ENCODE data around the gene SYNPO2.

The SYNPO2 gene

DNA sequence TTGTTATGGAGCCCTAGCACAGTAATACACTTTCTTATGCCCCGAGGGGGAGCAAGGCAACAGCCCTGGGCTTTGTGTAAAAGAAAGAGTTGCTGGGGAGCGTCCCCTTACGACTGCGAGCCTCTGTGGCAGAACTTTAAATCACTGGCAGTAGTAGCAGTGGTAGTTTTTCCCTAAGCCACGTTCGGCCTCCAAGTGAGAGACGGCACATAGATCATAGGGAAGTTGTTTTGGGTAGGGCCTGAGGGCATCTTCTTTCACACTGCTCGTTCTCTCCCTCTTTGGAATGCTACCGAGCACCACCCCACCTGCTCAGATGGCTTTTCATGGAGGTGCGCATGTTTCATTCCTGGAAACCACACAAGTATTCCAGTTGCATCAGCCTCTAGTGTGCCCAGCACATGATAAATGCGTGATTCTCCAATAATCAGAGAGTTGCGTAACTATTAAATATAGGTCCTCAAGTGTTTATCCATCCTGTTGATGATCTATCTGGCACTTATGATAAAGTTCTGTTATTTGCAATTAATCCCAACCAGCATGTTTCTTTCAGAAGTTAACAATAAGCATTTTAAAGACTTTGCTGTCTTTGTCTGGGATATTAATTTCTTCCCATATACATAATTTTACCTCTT, 7.0 kb upstream of the SYNPO2 start:
- DNase-seq (ENCODE audit: low read depth in 2 of 3, low spot score in 1 of 3), result no peak

DNA sequence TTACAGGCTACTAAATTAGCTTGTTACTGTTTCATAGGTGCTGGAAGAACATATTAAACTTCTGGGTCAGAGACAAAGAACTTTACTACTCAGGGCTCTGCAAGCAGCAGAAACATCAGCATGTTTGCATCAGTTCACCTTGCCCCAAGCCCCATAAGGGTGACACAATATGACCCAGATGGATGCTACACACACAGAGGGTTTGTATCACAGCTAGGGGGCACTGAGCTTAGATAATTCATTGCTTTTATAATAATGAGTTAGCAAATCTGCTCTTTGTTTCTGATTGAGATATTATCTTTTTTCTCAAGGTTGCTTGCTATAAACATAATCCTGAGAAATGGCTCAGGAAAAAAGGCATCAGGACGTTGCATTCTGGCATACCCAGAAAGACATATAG, 4.8 kb upstream of the SYNPO2 start:
- DNase-seq (ENCODE audit: low read depth in 2 of 3, low spot score in 1 of 3), result no peak

- no peak for DNase-seq (ENCODE audit: low read depth in 2 of 3, low spot score in 1 of 3)
These were observed 3.9 kb upstream of the SYNPO2 start for GRCh38 chr4:118884716-118885115.

- no peak for DNase-seq (ENCODE audit: low read depth in 2 of 3, low spot score in 1 of 3)
These were observed 648 bp downstream of the SYNPO2 start for GRCh38 chr4:118889312-118889691.

DNA sequence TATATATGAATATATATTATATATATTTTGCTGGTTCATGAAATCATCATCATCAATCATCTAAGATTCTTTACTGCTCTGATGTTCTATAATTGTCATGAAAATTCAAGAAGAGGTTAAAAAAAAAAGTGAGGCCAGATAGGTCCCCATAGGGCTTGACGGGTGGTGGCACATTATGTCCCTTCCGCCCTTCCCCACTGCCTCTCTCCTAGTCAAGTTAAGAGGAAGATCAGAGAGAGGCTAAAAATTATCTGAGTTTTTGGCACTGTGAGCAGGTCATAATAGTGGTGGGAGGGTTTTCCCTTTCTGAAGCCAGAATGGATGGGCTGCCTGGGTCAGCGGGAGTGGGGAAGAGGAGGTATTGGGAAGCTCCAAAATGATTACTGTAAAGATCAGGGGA, 5.4 kb downstream of the SYNPO2 start:
- DNase-seq (ENCODE audit: low read depth in 2 of 3, low spot score in 1 of 3), result no peak

DNA sequence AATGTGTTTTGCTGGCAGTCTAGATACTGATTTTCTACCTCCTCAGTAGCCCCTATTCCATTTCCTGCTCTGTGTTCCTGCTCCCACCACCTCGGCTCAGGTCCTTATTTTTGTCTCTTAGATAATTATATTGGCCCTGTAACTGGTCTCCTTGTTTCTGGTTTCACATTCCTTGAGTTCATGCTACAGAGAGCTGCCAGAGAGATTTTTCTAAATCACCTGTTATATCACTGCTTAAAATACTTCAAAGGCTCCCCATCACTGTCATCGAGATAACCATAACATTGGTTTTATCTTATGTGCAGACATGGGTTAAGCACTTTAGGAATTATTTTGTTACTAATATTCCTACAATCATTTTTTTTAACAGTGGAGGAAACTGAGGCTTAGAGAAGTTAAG, 9.6 kb downstream of the SYNPO2 start:
- no peak for DNase-seq (ENCODE audit: low read depth in 2 of 3, low spot score in 1 of 3)

DNA sequence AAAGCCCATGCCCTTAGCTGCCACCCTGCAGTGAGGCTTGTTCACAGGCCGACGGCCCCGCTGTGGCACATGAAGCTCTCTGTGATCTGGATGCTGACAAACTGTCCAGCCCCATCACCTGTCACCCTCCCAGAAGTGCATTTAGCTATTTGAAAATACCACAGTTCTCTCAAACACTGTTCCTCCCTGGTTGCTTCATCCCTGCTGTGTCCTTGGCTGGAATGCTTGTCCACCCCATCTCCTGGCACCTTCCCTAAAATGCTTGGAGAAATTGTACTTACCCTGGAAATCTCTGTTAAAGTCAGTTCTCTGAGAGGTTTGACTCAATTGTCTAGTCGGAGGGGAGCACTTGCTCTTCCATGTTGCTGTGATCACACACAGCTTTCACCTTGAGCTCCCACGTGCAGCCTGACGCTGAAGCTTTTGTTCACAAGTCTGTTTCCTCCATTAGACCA, 10.1 kb downstream of the SYNPO2 start:
- DNase-seq (ENCODE audit: low read depth in 2 of 3, low spot score in 1 of 3), result no peak

DNA sequence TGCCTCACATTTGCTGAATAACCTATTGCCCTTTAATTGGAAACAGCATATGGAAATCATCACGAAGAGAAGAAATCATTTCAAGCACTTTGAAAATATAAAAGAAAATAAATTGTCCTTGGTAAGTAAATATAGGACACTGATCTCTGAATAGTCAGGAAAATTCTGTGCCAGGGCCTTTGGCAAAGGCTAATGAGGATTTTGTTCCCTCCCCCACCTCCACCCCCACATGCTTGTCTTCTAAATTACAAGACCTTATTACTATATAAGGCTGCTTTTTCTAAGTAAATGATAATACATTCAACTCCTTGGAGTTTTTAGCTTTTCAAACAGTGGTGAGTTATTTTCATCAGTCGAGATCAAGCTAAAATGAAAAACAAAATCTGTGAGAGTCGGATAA, 15.8 kb downstream of the SYNPO2 start:
- DNase-seq (ENCODE audit: low read depth in 2 of 3, low spot score in 1 of 3), result no peak

DNA sequence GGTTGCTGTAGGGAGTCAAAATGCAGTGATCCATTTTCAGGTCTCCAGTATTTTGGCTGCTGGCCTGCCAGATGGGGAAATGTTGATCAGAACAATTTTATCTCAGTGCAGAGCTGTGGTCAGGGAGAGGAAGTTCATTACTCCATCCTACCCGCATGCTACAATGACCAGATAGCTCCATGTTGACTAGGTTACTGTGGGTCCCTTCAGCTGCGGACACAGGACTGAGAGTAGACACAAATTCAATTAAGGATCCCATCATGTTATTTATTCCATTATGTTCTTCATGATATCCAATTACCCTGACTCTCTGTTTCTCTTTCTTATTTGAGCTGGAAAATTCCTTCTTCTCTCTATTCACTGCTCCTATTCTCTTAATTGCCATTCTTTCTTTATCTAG, 16.3 kb downstream of the SYNPO2 start:
- DNase-seq (ENCODE audit: low read depth in 2 of 3, low spot score in 1 of 3), result no peak

DNA sequence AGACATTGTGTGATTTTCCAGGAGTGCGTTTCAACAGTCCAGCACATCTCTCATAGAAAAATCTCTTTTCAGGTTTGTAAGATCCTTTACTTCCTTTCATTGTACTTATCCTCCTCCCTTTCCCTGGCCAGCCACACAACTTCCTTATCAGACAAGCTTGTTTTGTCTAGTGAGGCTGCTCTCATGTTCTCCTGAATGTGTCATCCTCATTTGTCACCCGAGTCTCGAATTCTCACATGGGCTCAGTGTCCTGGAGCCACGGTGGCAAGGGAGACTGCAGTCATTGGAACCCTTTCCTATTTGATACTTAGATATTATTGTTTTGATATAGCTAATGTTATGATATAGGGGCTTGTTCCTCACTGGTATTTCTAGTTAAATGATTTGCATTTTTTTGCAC, 16.9 kb downstream of the SYNPO2 start:
- no peak for DNase-seq (ENCODE audit: low read depth in 2 of 3, low spot score in 1 of 3)

GRCh38 chr4:118909173-118909956, 20.7 kb downstream of the SYNPO2 start:
- DNase-seq (ENCODE audit: low read depth in 2 of 3, low spot score in 1 of 3), result no peak

DNA sequence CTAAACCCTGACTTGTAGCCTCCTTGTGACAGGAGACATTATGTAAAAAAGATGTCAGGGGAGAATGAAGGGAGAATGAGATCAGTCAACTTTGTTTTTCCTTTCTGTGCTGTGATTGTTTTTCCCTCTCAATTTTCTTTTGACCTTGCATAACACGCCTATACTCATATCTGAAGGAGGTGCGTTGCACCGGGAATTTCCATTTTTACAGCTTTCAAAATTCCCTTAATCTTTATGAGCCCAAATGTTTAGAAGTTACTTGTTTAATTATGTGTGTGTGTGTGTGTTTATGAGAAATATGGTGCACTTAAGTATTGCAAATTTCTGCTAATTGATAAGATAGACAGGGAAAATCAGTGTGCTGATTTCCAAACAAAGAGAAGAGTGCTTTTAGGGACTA, 21.6 kb downstream of the SYNPO2 start:
- DNase-seq (ENCODE audit: low read depth in 2 of 3, low spot score in 1 of 3), result no peak

DNA sequence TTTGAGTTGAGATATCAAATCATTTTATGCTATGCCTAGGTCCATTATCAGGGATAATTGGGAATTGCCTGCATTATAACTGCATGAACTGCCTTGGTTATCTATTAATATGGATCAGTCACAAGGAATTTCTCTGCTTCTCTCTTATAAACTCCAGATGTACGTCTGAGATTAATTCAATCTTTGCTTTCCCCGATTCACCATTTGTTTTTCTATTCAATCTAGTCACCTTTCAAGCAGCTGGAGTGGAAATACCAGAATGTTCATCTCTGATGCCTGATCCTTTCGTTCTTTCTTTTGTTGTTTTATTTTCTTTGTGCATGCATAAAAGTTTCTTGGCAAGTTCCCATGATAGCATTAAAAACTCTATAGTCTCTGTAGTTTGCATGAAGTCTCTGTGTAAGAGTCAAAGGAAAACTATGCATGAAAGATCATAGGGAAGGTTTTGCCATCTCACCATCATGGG, 22.6 kb downstream of the SYNPO2 start:
- no peak for DNase-seq (ENCODE audit: low read depth in 2 of 3, low spot score in 1 of 3)

- no peak for DNase-seq (ENCODE audit: low read depth in 2 of 3, low spot score in 1 of 3)
These were observed 26.8 kb downstream of the SYNPO2 start for GRCh38 chr4:118915468-118915867.

GRCh38 chr4:118916691-118917289, 28.1 kb downstream of the SYNPO2 start:
- no peak for DNase-seq (ENCODE audit: low read depth in 2 of 3, low spot score in 1 of 3)

GRCh38 chr4:118917582-118917981, 28.9 kb downstream of the SYNPO2 start:
- no peak for DNase-seq (ENCODE audit: low read depth in 2 of 3, low spot score in 1 of 3)

GRCh38 chr4:118918388-118918787, 29.7 kb downstream of the SYNPO2 start:
- DNase-seq (ENCODE audit: low read depth in 2 of 3, low spot score in 1 of 3), result no peak

GRCh38 chr4:118920247-118920646, 31.6 kb downstream of the SYNPO2 start:
- DNase-seq (ENCODE audit: low read depth in 2 of 3, low spot score in 1 of 3), result no peak

- no peak for DNase-seq (ENCODE audit: low read depth in 2 of 3, low spot score in 1 of 3)
These were observed 33.1 kb downstream of the SYNPO2 start for GRCh38 chr4:118921786-118922185.

DNA sequence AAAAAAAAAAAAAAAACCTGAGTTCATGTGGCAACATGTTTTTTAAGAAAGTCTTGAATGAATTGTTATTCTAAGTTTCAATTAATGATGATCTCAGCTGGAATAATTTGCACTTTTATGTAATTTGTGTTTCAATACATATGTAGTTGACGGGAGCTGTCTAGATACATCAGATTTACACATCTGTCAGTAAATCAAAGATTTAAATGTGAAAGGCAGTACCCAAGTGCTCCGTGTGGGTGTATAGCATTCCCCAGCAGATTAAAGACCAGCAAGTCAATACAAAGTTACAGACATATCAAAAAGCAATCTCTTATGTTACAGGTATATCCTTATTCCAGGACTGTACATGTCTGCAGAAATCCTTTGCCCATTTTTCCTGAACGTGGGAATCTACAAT, 35.2 kb downstream of the SYNPO2 start:
- DNase-seq (ENCODE audit: low read depth in 2 of 3, low spot score in 1 of 3), result no peak

DNA sequence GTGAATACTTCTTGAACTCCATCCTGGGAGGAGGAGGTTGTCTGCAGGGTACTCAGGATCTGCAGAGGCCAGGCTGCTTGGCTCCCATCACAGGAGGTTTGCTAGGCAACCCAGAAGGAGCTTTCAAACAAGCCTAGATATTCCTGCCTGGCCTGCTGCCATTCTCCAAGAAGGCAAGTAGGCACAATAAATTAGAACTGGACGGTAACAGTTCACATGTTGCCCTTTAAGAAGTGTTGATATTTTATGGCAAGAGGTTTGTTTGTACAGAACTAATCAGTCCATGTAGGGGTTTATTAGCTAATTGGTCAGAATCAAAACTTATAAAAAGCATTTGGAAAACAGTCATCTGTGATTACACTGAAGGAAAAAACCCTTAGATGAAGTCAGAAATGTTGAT, 39.3 kb downstream of the SYNPO2 start:
- no peak for DNase-seq (ENCODE audit: low read depth in 2 of 3, low spot score in 1 of 3)

DNA sequence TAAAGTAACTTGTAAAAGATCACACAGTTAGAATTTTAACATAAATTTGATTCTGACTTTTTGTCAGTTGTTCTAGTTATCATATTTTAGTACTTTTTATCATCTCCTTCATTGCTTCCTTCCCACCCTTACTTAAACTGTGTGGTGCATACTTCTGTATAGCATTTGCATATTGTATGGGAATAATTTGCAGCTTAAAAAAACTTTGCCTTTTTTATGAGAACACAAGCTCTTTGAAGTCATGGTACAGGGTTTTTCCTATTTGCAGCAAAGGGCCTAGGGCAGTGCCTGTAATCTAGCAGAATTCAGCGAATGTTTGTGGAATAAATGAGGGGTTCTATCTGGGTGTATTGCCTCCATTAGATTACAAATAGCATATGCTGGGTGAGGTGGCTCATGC, 41.6 kb downstream of the SYNPO2 start:
- no peak for DNase-seq (ENCODE audit: low read depth in 2 of 3, low spot score in 1 of 3)

All from stimulated activated CD4-positive, alpha-beta T cell treated with anti-CD3 and anti-CD28 coated beads, Interleukin-12 subunit alpha, Interleukin-12 subunit beta, amount 100 ng/mL, for 48 hours (primary cell).